Endodermal cell (in vitro differentiated cells): ENCODE results near the gene NAA30. TPM values are rescaled to one million over a fixed set of nuclear protein-coding genes. Genes with fewer than 3 reads are reported as not detected.

Source experiments
- DNase-seq: peaks from one replicate; pipeline ENCODE4 v3.0.0-alpha.2; 2017
- H3K27ac ChIP-seq: 2 replicates; pipeline ENCODE4 v1.5.1; 2013; ENCODE audit warnings: mild to moderate bottlenecking, low read depth, low read length, moderate library complexity
- H3K27me3 ChIP-seq: 2 replicates; pipeline ENCODE4 v1.6.1; 2013; ENCODE audit warnings: mild to moderate bottlenecking, low read length, moderate library complexity; ENCODE audit not compliant: insufficient read depth, control insufficient read depth, poor library complexity, severe bottlenecking
- H3K36me3 ChIP-seq: 2 replicates; pipeline ENCODE4 v1.7.0; 2013; ENCODE audit warnings: mild to moderate bottlenecking, low read length, moderate library complexity; ENCODE audit not compliant: control insufficient read depth, insufficient read depth
- H3K4me1 ChIP-seq: one replicate; pipeline ENCODE4 v1.7.0; 2013; ENCODE audit warnings: low read length; ENCODE audit not compliant: control insufficient read depth, insufficient read depth
- H3K4me3 ChIP-seq: 2 replicates; pipeline ENCODE4 v1.5.1; 2013; ENCODE audit warnings: mild to moderate bottlenecking, low read length, moderate library complexity
- H3K9ac ChIP-seq: 2 replicates; pipeline ENCODE4 v1.6.1; 2013; ENCODE audit warnings: mild to moderate bottlenecking, low read length, moderate library complexity; ENCODE audit not compliant: poor library complexity, severe bottlenecking; ENCODE audit errors: extremely low read depth
- H3K9me3 ChIP-seq: 2 replicates; pipeline ENCODE4 v1.6.1; 2013; ENCODE audit warnings: mild to moderate bottlenecking, low read length, moderate library complexity; ENCODE audit not compliant: control insufficient read depth
- H3K27ac Mint-ChIP-seq: 2 replicates; pipeline ENCODE4 v1.8.0; 2020; ENCODE audit warnings: mixed read lengths
- H3K27me3 Mint-ChIP-seq: 2 replicates; pipeline ENCODE4 v1.8.0; 2021; ENCODE audit warnings: mild to moderate bottlenecking, mixed read lengths; ENCODE audit not compliant: insufficient read depth
- H3K36me3 Mint-ChIP-seq: 2 replicates; pipeline ENCODE4 v1.8.0; 2020; ENCODE audit warnings: low read depth, mixed read lengths
- H3K4me1 Mint-ChIP-seq: 2 replicates; pipeline ENCODE4 v1.8.0; 2020; ENCODE audit warnings: mixed read lengths
- H3K4me3 Mint-ChIP-seq: 2 replicates; pipeline ENCODE4 v1.8.0; 2020; ENCODE audit warnings: mild to moderate bottlenecking, moderate library complexity, mixed read lengths
- H3K9me3 Mint-ChIP-seq: 2 replicates; pipeline ENCODE4 v1.8.0; 2020; ENCODE audit warnings: mild to moderate bottlenecking, mixed read lengths
- CTCF ChIP-seq: fragments of 200-600 bp; sonication (generic); conservative IDR thresholded peaks from 2 replicates; pipeline ENCODE4 v1.5.0; 2021; ENCODE audit warnings: antibody characterized with exemption, mild to moderate bottlenecking
- WGBS, 2 experiments: methylation state at CpG; one replicate each; pipeline versions ENCODE4 v1.1.5 to v1.1.7; 2013; ENCODE audit warnings: missing lambda C conversion rate in 2 of 2, mixed read lengths in 1 of 2; ENCODE audit not compliant: insufficient coverage in 1 of 2, insufficient read length in 1 of 2; 5-methylcytosine and 5-hydroxymethylcytosine counted together
- total RNA-seq, 2 donors: library from RNA; stranded (reverse); fragmentation: NEBNext Ultra II Directional in 1 of 2; extraction: Animal tissue kit (Norgen Biotek cat#: 25700) in 1 of 2; gene quantifications; 2 replicates in 1 of 2; 3 replicates in 1 of 2; pipeline ENCODE4 v1.2.1, GENCODE V29; 2021

NAA30 gene
- total RNA-seq, 2 donors from 2014 or later, result 23.0 to 26.0 TPM

GRCh38 chr14:57405562-57405961, 15.2 kb downstream of the NAA30 start:
- H3K9ac ChIP-seq, result no peak overlapping the region
- Mint-ChIP-seq H3K36me3 (peaks cover 56% of the 10 kb centered on the region), H3K27me3 (no peaks in the 10 kb centered on the region), H3K27ac (peak overlapping the region; percentile 9), H3K9me3 (no peaks in the 10 kb centered on the region), H3K4me1 (peaks cover 21% of the 10 kb centered on the region), H3K4me3 (no peak overlapping the region)
- H3K27ac ChIP-seq, result no peak overlapping the region
- H3K36me3 ChIP-seq, result peaks cover 77% of the 10 kb centered on the region
- no peaks in the 10 kb centered on the region for H3K27me3 ChIP-seq
- no peak overlapping the region for H3K4me3 ChIP-seq
- H3K4me1 ChIP-seq, result no peaks in the 10 kb centered on the region
- WGBS, 2 experiments, result 90 to 100% methylated on average over 1 to 2 of the region's 2 CpGs
- no peak for DNase-seq
- H3K9me3 ChIP-seq, result no peaks in the 10 kb centered on the region
- no peak for TF ChIP-seq CTCF

GRCh38 chr14:57408037-57408436, 17.7 kb downstream of the NAA30 start:
- Histone ChIP-seq H3K27me3 (no peaks in the 10 kb centered on the region), H3K9me3 (no peaks in the 10 kb centered on the region), H3K4me1 (no peaks in the 10 kb centered on the region), H3K9ac (no peak overlapping the region), H3K4me3 (no peak overlapping the region), H3K27ac (no peak overlapping the region), H3K36me3 (peaks cover 75% of the 10 kb centered on the region)
- 78 to 95% methylated on average over 1 to 2 of the region's 2 CpGs for WGBS, 2 experiments
- DNase-seq, result no peak
- Mint-ChIP-seq H3K27ac (no peak overlapping the region), H3K4me1 (peaks cover 11% of the 10 kb centered on the region), H3K9me3 (no peaks in the 10 kb centered on the region), H3K36me3 (peaks cover 48% of the 10 kb centered on the region), H3K27me3 (no peaks in the 10 kb centered on the region), H3K4me3 (no peak overlapping the region)
- TF ChIP-seq CTCF, result no peak

- no peak for DNase-seq
- no peak overlapping the region for H3K4me3 Mint-ChIP-seq
- Histone ChIP-seq H3K9ac (no peak overlapping the region), H3K9me3 (no peaks in the 10 kb centered on the region), H3K36me3 (peaks cover 69% of the 10 kb centered on the region), H3K27ac (no peak overlapping the region), H3K27me3 (no peaks in the 10 kb centered on the region), H3K4me3 (no peak overlapping the region), H3K4me1 (no peaks in the 10 kb centered on the region)
- no peak for TF ChIP-seq CTCF
- 82% methylated on average over 1 of the region's 1 CpG; no CpG with 5 or more reads in 1 of the 2 experiments for WGBS, 2 experiments
- peaks cover 43% of the 10 kb centered on the region for H3K36me3 Mint-ChIP-seq
- no peaks in the 10 kb centered on the region for H3K9me3 Mint-ChIP-seq
- no peaks in the 10 kb centered on the region for H3K27me3 Mint-ChIP-seq
- H3K4me1 Mint-ChIP-seq, result peaks cover 11% of the 10 kb centered on the region
- H3K27ac Mint-ChIP-seq, result no peak overlapping the region
Measured at GRCh38 chr14:57408634-57409033, 18.2 kb downstream of the NAA30 start.
